ENCODE data around the gene PFKFB3. TPM values are rescaled to one million over a fixed set of nuclear protein-coding genes. Genes with fewer than 3 reads are reported as not detected.

Gene PFKFB3
- total and polyA plus RNA-seq, 2 of the 4 experiments (the other 2 are of a cell fraction): 34.1 to 45.5 TPM

DNA sequence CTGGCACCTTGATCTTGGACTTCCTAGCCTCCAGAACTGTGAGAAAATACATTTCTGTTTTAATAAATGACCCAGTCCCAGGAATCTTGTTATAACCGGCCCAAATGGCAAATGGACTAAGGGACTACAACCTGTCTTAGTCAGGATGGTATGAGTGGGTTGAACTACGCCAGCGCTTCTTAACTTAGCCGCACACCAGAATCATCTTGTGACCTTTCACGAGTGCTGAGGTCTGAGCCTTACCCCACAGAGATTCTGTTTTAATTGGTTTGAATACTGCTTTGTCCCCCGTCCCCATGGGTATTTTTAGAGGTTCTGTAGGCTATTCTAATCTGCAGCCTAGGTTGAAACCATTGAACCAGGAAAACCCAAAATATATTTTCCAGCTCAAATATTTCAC is 48.0 kb downstream of the PFKFB3 start:
- in situ Hi-C loops (cut with MboI; ENCODE audit: low sequenced_read_pairs): no loop called here
- dilution Hi-C loops (cut with HindIII; ENCODE audit: low sequenced_read_pairs, unreplicated experiment): no loop called here
- Histone ChIP-seq H3K9me3 (ENCODE audit: control insufficient read depth, insufficient read depth, low read length) (no peaks in the 10 kb centered on the region), H2AK9ac (replicated peaks; ENCODE audit: low read depth, low read length, poor library complexity) (no peak overlapping the region), H3K27me3 (ENCODE audit: control insufficient read depth, insufficient read depth, low read length) (no peaks in the 10 kb centered on the region), H3K9me1 (ENCODE audit: insufficient read depth, low read length) (no peaks in the 10 kb centered on the region), H3K9ac (ENCODE audit: low read depth, low read length) (no peak overlapping the region), H3K27ac (ENCODE audit: insufficient read depth, low read length) (no peak overlapping the region), H4K8ac (ENCODE audit: low read depth in 2 of 2, low read length in 2 of 2) (no peak overlapping the region), H3K14ac (replicated peaks; ENCODE audit: low read depth, low read length) (no peak overlapping the region), H4K5ac (ENCODE audit: low read depth, low read length) (no peak overlapping the region), H3K4me2 (ENCODE audit: low read depth, low read length) (no peak overlapping the region), H3K79me1 (ENCODE audit: low read depth in 1 of 2, low read length in 2 of 2) (no peaks in the 10 kb centered on the region), H3K4ac (ENCODE audit: low read depth, low read length) (no peak overlapping the region), H2BK5ac (ENCODE audit: low read depth, low read length, poor library complexity, severe bottlenecking) (no peak overlapping the region), H4K91ac (ENCODE audit: insufficient read depth, low read depth, low read length) (no peak overlapping the region), H3K36me3 (ENCODE audit: control insufficient read depth, insufficient read depth, low read length) (no peaks in the 10 kb centered on the region), H3K23ac (ENCODE audit: low read depth, low read length) (no peak overlapping the region), H3K56ac (ENCODE audit: extremely low read depth, insufficient read depth, low read length) (no peak overlapping the region), H2BK120ac (ENCODE audit: low read depth, low read length) (no peak overlapping the region), H2BK20ac (ENCODE audit: low read depth, low read length) (no peak overlapping the region), H3K4me3 (ENCODE audit: insufficient read depth, low read depth, low read length) (no peak overlapping the region), H2BK15ac (ENCODE audit: low read depth, low read length) (no peak overlapping the region), H2AK5ac (ENCODE audit: low read depth, low read length) (no peak overlapping the region), H2AFZ (replicated peaks; ENCODE audit: low read length, poor library complexity) (no peak overlapping the region), H3K4me1 (ENCODE audit: control insufficient read depth, insufficient read depth, low read length) (peaks cover 4% of the 10 kb centered on the region; the same call in 1 of the 2 replicates), H3K18ac (ENCODE audit: low read depth, low read length) (no peak overlapping the region), H4K20me1 (ENCODE audit: insufficient read depth, low read length) (no peaks in the 10 kb centered on the region)
- TF ChIP-seq, protein P1, sequence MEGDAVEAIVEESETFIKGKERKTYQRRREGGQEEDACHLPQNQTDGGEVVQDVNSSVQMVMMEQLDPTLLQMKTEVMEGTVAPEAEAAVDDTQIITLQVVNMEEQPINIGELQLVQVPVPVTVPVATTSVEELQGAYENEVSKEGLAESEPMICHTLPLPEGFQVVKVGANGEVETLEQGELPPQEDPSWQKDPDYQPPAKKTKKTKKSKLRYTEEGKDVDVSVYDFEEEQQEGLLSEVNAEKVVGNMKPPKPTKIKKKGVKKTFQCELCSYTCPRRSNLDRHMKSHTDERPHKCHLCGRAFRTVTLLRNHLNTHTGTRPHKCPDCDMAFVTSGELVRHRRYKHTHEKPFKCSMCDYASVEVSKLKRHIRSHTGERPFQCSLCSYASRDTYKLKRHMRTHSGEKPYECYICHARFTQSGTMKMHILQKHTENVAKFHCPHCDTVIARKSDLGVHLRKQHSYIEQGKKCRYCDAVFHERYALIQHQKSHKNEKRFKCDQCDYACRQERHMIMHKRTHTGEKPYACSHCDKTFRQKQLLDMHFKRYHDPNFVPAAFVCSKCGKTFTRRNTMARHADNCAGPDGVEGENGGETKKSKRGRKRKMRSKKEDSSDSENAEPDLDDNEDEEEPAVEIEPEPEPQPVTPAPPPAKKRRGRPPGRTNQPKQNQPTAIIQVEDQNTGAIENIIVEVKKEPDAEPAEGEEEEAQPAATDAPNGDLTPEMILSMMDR (conservative IDR thresholded peaks at IDR 0.05; ENCODE audit: low read depth, low read length): no peak
- TF ChIP-seq, protein P2, sequence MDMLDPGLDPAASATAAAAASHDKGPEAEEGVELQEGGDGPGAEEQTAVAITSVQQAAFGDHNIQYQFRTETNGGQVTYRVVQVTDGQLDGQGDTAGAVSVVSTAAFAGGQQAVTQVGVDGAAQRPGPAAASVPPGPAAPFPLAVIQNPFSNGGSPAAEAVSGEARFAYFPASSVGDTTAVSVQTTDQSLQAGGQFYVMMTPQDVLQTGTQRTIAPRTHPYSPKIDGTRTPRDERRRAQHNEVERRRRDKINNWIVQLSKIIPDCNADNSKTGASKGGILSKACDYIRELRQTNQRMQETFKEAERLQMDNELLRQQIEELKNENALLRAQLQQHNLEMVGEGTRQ (IDR thresholded peaks at IDR 0.05; ENCODE audit: low read depth, low read length): no peak
- TF ChIP-seq POLR2A (IDR thresholded peaks at IDR 0.05; ENCODE audit: low read depth, low read length) (no peak), MAFK (IDR thresholded peaks at IDR 0.05; ENCODE audit: low read depth, low read length) (no peak), RAD21 (IDR thresholded peaks at IDR 0.05; ENCODE audit: low read length) (no peak), FOS (IDR thresholded peaks at IDR 0.05; ENCODE audit: low read depth, low read length) (no peak), CEBPB (IDR thresholded peaks at IDR 0.05; ENCODE audit: low read depth, low read length) (no peak), RFX5 (IDR thresholded peaks at IDR 0.05; ENCODE audit: low read depth, low read length) (no peak), RCOR1 (IDR thresholded peaks at IDR 0.05; ENCODE audit: insufficient replicate concordance, low read length) (no peak)
- no CpG with 5 or more reads among the region's 6 CpGs for WGBS, 2 experiments (ENCODE audit: extremely low coverage in 2 of 2, insufficient read length in 1 of 2)
- no TSS peak for BruUV-seq (replicated peaks)
- intact Hi-C loops (cut with micrococcal nuclease): no loop called here
- ATAC-seq (ENCODE audit: low read depth) (no peak), DNase-seq (no peak)
- CTCF ChIA-PET: no interaction called here
- POLR2A ChIA-PET (ENCODE audit: unreplicated experiment): no interaction called here
